SK-N-SH (cell line): ENCODE data around the gene COBLL1. TPM values are rescaled to one million over a fixed set of nuclear protein-coding genes. Genes with fewer than 3 reads are reported as not detected.

Experiments
- CTCF ChIA-PET: fragments of 300-600, 350-600 bp; formaldehyde crosslinking; extraction: SDS; loops from one replicate; lab custom pipeline; 2021; lab: Yijun Ruan, JAX
- POLR2A ChIA-PET: fragments of 350-600 bp; sonication (Branson Sonifier 250); formaldehyde crosslinking; extraction: SDS; loops from one replicate; lab custom pipeline; 2020; ENCODE audit warnings: antibody characterized with exemption, inconsistent platforms; lab: Yijun Ruan, JAX
- DNase-seq: peaks from one replicate; pipeline ENCODE4 v3.0.0; 2012
- H2AFZ ChIP-seq: fragments of 200-600 bp; sonication (generic); 2 replicates; pipeline ENCODE4 v1.8.1; 2016; ENCODE audit warnings: antibody characterized with exemption, mild to moderate bottlenecking, low read depth
- H3F3A ChIP-seq: fragments of 200-600 bp; sonication (generic); replicated peaks from 2 replicates; pipeline ENCODE3; 2016; ENCODE audit warnings: antibody characterized with exemption, mild to moderate bottlenecking; ENCODE audit not compliant: insufficient read depth
- H3K27ac ChIP-seq, 2 experiments: fragments of 200-500 bp in 1 of 2; fragments of 200-600 bp in 1 of 2; sonication (Bioruptor generic) in 1 of 2; sonication (generic), shearing (Covaris generic) in 1 of 2; 2 replicates each; pipeline versions ENCODE4 v1.5.1 to v1.6.1; 2014 to 2016; ENCODE audit warnings: low read depth in 2 of 2, inconsistent platforms in 1 of 2, low read length in 1 of 2, mild to moderate bottlenecking in 1 of 2, mixed read lengths in 1 of 2
- H3K27me3 ChIP-seq: fragments of 200-600 bp; sonication (generic), shearing (Covaris generic); 2 replicates; pipeline ENCODE4 v1.6.1; 2016; ENCODE audit warnings: mixed run types; ENCODE audit not compliant: insufficient read depth
- H3K36me3 ChIP-seq, 2 experiments: fragments of 200-500 bp in 1 of 2; fragments of 200-600 bp in 1 of 2; sonication (Bioruptor generic) in 1 of 2; sonication (generic) in 1 of 2; replicated peaks in 1 of 2; 2 replicates each; pipeline versions ENCODE3 to v1.5.1; 2014 to 2016; ENCODE audit warnings: low read length in 1 of 2, mild to moderate bottlenecking in 1 of 2; ENCODE audit not compliant: insufficient read depth in 2 of 2, control insufficient read depth in 1 of 2
- H3K4me1 ChIP-seq, 2 experiments: fragments of 200-500 bp in 1 of 2; fragments of 200-600 bp in 1 of 2; sonication (Bioruptor generic) in 1 of 2; sonication (generic), shearing (Covaris generic) in 1 of 2; 2 replicates each; pipeline versions ENCODE4 v1.5.1 to v1.6.1; 2014 to 2016; ENCODE audit warnings: low read depth in 1 of 2, low read length in 1 of 2, mixed run types in 1 of 2; ENCODE audit not compliant: insufficient read depth in 2 of 2, control insufficient read depth in 1 of 2
- H3K4me2 ChIP-seq: fragments of 200-600 bp; sonication (generic), shearing (Covaris generic); 2 replicates; pipeline ENCODE4 v1.6.1; 2017; ENCODE audit warnings: mixed run types
- H3K4me3 ChIP-seq, 2 experiments: fragments of 200-500 bp in 1 of 2; fragments of 200-600 bp in 1 of 2; sonication (Bioruptor generic) in 1 of 2; sonication (generic), shearing (Covaris generic) in 1 of 2; 2 replicates each; pipeline versions ENCODE4 v1.5.1 to v1.8.1; 2014 to 2016; ENCODE audit warnings: low read depth in 2 of 2, inconsistent platforms in 1 of 2, low read length in 1 of 2, mild to moderate bottlenecking in 1 of 2, mixed read lengths in 1 of 2, moderate library complexity in 1 of 2
- H3K79me2 ChIP-seq: fragments of 200-600 bp; sonication (generic); 2 replicates; pipeline ENCODE4 v1.8.1; 2017; ENCODE audit warnings: mild to moderate bottlenecking; ENCODE audit not compliant: insufficient read depth
- H3K9ac ChIP-seq: fragments of 200-600 bp; sonication (generic); 2 replicates; pipeline ENCODE4 v1.6.1; 2017; ENCODE audit warnings: mixed run types
- H3K9me2 ChIP-seq: fragments of 200-600 bp; sonication (generic); 2 replicates; pipeline ENCODE4 v1.6.1; 2017; ENCODE audit warnings: mixed run types
- H3K9me3 ChIP-seq: fragments of 200-600 bp; sonication (generic); 2 replicates; pipeline ENCODE4 v1.6.1; 2017; ENCODE audit warnings: mixed run types, mild to moderate bottlenecking, moderate library complexity
- H4K20me1 ChIP-seq: fragments of 200-600 bp; sonication (generic); 2 replicates; pipeline ENCODE4 v1.6.1; 2017; ENCODE audit warnings: mild to moderate bottlenecking, mixed run types; ENCODE audit not compliant: insufficient read depth
- FOSL2 ChIP-seq: IDR thresholded peaks from 2 replicates; pipeline ENCODE4 v1.4.0; 2012; ENCODE audit warnings: low read depth, mild to moderate bottlenecking, moderate library complexity, borderline replicate concordance
- FOXM1 ChIP-seq: IDR thresholded peaks from 2 replicates; pipeline ENCODE4 v1.4.0; 2012; ENCODE audit warnings: low read depth, mild to moderate bottlenecking
- IRF3 ChIP-seq: fragments of 150-350 bp; IDR thresholded peaks from 2 replicates; pipeline ENCODE4 v1.6.1; 2016; ENCODE audit warnings: mild to moderate bottlenecking, low read depth, low read length
- NRF1 ChIP-seq: IDR thresholded peaks from 2 replicates; pipeline ENCODE4 v1.6.1; 2012; ENCODE audit warnings: low read depth, mild to moderate bottlenecking, low read length
- RAD21 ChIP-seq: IDR thresholded peaks from 2 replicates; pipeline ENCODE4 v1.6.1; 2012; ENCODE audit warnings: mild to moderate bottlenecking, low read length
- USF1 ChIP-seq: IDR thresholded peaks from 2 replicates; pipeline ENCODE4 v1.4.0; 2012; ENCODE audit warnings: low read depth, borderline replicate concordance
- WGBS: methylation state at CpG from one replicate; pipeline ENCODE4 v1.1.6; 2017; ENCODE audit warnings: low lambda C conversion rate; 5-methylcytosine and 5-hydroxymethylcytosine counted together
- polyA plus RNA-seq, 3 experiments: library from polyadenylated mRNA; depleted of rRNA; stranded (reverse); fragments of >200 nt; gene quantifications; 2 replicates each; pipeline ENCODE4 v1.2.3, GENCODE V29; 2012
- TF ChIP-seq, protein P1 (sequence below): fragments of 150-350 bp; IDR thresholded peaks from 2 replicates; pipeline ENCODE4 v1.6.1; 2017; ENCODE audit warnings: antibody characterized with exemption, low read length, low read depth, borderline replicate concordance
- TF ChIP-seq, protein P2 (sequence below): IDR thresholded peaks from 2 replicates; pipeline ENCODE4 v1.4.0; 2012; ENCODE audit warnings: low read depth

COBLL1 gene
- polyA plus RNA-seq, 1 of the 3 experiments (the other 2 are of a cell fraction): 3.1 TPM

DNA sequence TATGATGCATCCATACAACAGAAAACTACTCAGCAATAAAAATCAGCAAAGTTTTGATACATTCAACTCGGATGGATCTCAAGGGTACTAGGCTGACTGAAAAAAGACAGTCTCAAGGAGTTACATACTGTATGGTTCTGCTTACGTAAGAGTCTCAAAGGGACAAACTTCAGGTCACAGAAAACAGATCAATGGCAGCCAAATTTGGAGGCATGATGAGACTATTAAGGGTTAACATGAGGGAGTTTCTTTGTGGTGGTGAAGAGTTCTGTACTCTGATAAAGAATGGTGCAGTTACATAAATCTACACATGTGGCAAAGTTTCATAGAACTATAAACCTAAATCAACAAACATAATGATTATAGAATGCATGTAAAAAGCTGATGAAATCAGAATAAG is 81.4 kb downstream of the COBLL1 start:
- Histone ChIP-seq H3K27me3 (no peaks in the 10 kb centered on the region), H3K9me3 (no peaks in the 10 kb centered on the region), H3K36me3 (no peaks in the 10 kb centered on the region), H3K4me2 (no peak overlapping the region), H3K79me2 (peaks cover 9% of the 10 kb centered on the region), H3F3A (no peaks in the 10 kb centered on the region), H3K9me2 (no peaks in the 10 kb centered on the region), H4K20me1 (no peaks in the 10 kb centered on the region), H3K4me3 (no peak overlapping the region), H3K9ac (no peak overlapping the region), H3K27ac (no peak overlapping the region), H3K4me1 (no peaks in the 10 kb centered on the region; a peak in 1 of 4 replicates), H2AFZ (no peak overlapping the region)
- 67% methylated on average over 2 of the region's 2 CpGs for WGBS
- no peak for DNase-seq
- ChIA-PET POLR2A (no interaction called here), CTCF (interaction anchor here (0.8 kb wide), 1 partner anchor 161 kb away, joined by 3 read pairs; no protein-coding TSS in a partner anchor)
- TF ChIP-seq NRF1 (no peak), FOSL2 (no peak), USF1 (no peak), IRF3 (no peak), RAD21 (no peak), FOXM1 (no peak)
- TF ChIP-seq, protein P1, sequence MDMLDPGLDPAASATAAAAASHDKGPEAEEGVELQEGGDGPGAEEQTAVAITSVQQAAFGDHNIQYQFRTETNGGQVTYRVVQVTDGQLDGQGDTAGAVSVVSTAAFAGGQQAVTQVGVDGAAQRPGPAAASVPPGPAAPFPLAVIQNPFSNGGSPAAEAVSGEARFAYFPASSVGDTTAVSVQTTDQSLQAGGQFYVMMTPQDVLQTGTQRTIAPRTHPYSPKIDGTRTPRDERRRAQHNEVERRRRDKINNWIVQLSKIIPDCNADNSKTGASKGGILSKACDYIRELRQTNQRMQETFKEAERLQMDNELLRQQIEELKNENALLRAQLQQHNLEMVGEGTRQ: no peak
- TF ChIP-seq, protein P2, sequence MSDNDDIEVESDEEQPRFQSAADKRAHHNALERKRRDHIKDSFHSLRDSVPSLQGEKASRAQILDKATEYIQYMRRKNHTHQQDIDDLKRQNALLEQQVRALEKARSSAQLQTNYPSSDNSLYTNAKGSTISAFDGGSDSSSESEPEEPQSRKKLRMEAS: no peak

DNA sequence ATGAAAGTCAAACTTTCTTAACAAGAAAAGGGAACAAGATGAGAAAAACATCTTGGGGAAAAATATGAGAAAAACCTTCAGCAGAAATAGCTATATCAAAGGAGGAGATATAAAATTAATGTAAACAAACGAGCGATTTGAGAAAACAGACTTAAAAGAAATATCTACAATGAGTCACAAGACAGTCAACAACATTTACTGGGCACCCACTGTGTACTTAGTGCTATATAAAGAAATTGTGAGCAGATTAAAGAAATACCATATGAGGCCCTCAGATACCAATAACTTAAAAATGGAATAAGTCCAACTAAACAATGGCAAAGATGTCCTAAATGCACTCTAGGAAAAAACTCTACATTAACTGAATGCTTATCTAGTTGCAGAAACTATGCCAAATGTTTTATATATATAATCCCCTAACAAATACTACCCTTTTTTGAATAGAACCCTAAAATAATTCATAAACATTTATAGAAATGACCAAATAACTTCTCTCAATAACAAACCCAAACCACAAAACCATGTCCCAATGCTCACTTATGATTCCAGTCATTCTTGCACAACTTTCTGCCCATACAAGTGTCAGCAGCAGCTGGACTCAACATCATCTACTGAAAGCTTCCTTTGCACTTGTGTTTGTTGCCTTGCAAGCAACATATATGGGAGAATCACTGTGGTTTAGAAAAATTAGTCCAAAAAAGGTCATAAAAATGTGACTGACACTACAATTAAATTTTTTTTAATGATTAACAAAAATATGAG is 83.5 kb downstream of the COBLL1 start:
- CTCF ChIA-PET: no interaction called here
- H2AFZ ChIP-seq: no peak overlapping the region
- H3K4me2 ChIP-seq: no peak overlapping the region
- no peak for TF ChIP-seq NRF1
- POLR2A ChIA-PET: no interaction called here
- H3K9me2 ChIP-seq: no peaks in the 10 kb centered on the region
- H3K4me1 ChIP-seq: no peaks in the 10 kb centered on the region
- H3K9ac ChIP-seq: no peak overlapping the region
- H3K9me3 ChIP-seq: no peaks in the 10 kb centered on the region
- WGBS: 75% methylated on average over 2 of the region's 2 CpGs
- no peak for DNase-seq
- no peak overlapping the region for H3K27ac ChIP-seq
- no peaks in the 10 kb centered on the region for H4K20me1 ChIP-seq
- no peak overlapping the region for H3K4me3 ChIP-seq
- H3F3A ChIP-seq: no peaks in the 10 kb centered on the region
- H3K36me3 ChIP-seq: no peaks in the 10 kb centered on the region
- H3K27me3 ChIP-seq: no peaks in the 10 kb centered on the region
- H3K79me2 ChIP-seq: peaks cover 9% of the 10 kb centered on the region
